MM.1S (cell line): ENCODE results near the gene GAS7.

Experiments used
- DNase-seq: peaks from one replicate; pipeline ENCODE4 v3.0.0-alpha.2; 2015
- H2AFZ ChIP-seq: fragments of 300-600 bp; sonication (generic); 2 replicates; pipeline ENCODE4 v1.6.0; 2016; ENCODE audit warnings: antibody characterized with exemption, low read length
- H3F3A ChIP-seq: fragments of 300-600 bp; sonication (generic); 2 replicates; pipeline ENCODE4 v1.6.1; 2016; ENCODE audit warnings: mild to moderate bottlenecking, antibody characterized with exemption, low read length, moderate library complexity, mixed read lengths; ENCODE audit not compliant: insufficient read depth
- H3K27ac ChIP-seq: fragments of 300-600 bp; sonication (generic); 2 replicates; pipeline ENCODE4 v1.5.1; 2016; ENCODE audit warnings: mild to moderate bottlenecking, low read length
- H3K27me3 ChIP-seq: fragments of 300-600 bp; sonication (generic); replicated peaks from 2 replicates; pipeline ENCODE4 v1.6.0; 2016; ENCODE audit warnings: low read length; ENCODE audit not compliant: insufficient read depth
- H3K36me3 ChIP-seq: fragments of 300-600 bp; sonication (generic); replicated peaks from 2 replicates; pipeline ENCODE4 v1.6.1; 2016; ENCODE audit warnings: mild to moderate bottlenecking, low read length, mixed read lengths; ENCODE audit not compliant: insufficient read depth
- H3K4me1 ChIP-seq: fragments of 300-600 bp; sonication (generic); 2 replicates; pipeline ENCODE4 v1.6.1; 2016; ENCODE audit warnings: low read length, mixed read lengths
- H3K4me2 ChIP-seq: fragments of 300-600 bp; sonication (generic); 2 replicates; pipeline ENCODE4 v1.6.0; 2016; ENCODE audit warnings: low read depth, low read length
- H3K4me3 ChIP-seq: fragments of 300-600 bp; sonication (generic); 2 replicates; pipeline ENCODE4 v1.5.1; 2016; ENCODE audit warnings: low read length, mixed read lengths
- H3K79me2 ChIP-seq: fragments of 300-600 bp; sonication (generic); 2 replicates; pipeline ENCODE4 v1.6.1; 2016; ENCODE audit warnings: mixed run types, low read length, mixed read lengths
- H3K9ac ChIP-seq: fragments of 300-600 bp; sonication (generic); 2 replicates; pipeline ENCODE4 v1.6.1; 2016; ENCODE audit warnings: low read length, mixed read lengths
- H3K9me2 ChIP-seq: fragments of 300-600 bp; sonication (generic); replicated peaks from 2 replicates; pipeline ENCODE4 v1.6.1; 2016; ENCODE audit warnings: mild to moderate bottlenecking, low read length, mixed read lengths; ENCODE audit not compliant: insufficient read depth
- H3K9me3 ChIP-seq: fragments of 300-600 bp; sonication (generic); replicated peaks from 2 replicates; pipeline ENCODE4 v1.6.1; 2016; ENCODE audit warnings: mild to moderate bottlenecking, low read length, mixed read lengths; ENCODE audit not compliant: insufficient read depth
- H4K20me1 ChIP-seq: fragments of 300-600 bp; sonication (generic); 2 replicates; pipeline ENCODE4 v1.6.1; 2016; ENCODE audit warnings: mild to moderate bottlenecking, low read length, moderate library complexity, mixed read lengths; ENCODE audit not compliant: insufficient read depth
- CTCF ChIP-seq: fragments of 300-600 bp; sonication (generic); IDR thresholded peaks from 2 replicates; pipeline ENCODE4 v1.5.1; 2016; ENCODE audit warnings: antibody characterized with exemption, low read length, mixed read lengths
- EZH2 ChIP-seq: fragments of 300-600 bp; sonication (generic); optimal IDR thresholded peaks from 2 replicates; pipeline ENCODE3; 2017; ENCODE audit warnings: low read depth, mild to moderate bottlenecking, antibody characterized with exemption, low read length, mixed read lengths
- EZH2phosphoT487 ChIP-seq: fragments of 300-600 bp; sonication (generic); IDR thresholded peaks from 2 replicates; pipeline ENCODE4 v1.6.1; 2018; ENCODE audit warnings: antibody characterized with exemption, low read length

GAS7 gene

GRCh38 chr17:10216213-10216938 is 18.0 kb upstream of the GAS7 start:
- no peaks in the 10 kb centered on the region for H3K4me1 ChIP-seq
- H3K4me2 ChIP-seq, result no peak overlapping the region
- DNase-seq, result no peak
- H3K27me3 ChIP-seq, result no peaks in the 10 kb centered on the region
- H3K36me3 ChIP-seq, result no peaks in the 10 kb centered on the region
- H3K4me3 ChIP-seq, result no peak overlapping the region
- H3K79me2 ChIP-seq, result no peaks in the 10 kb centered on the region
- no peaks in the 10 kb centered on the region for H4K20me1 ChIP-seq
- H3K9ac ChIP-seq, result no peak overlapping the region
- H3K9me3 ChIP-seq, result no peaks in the 10 kb centered on the region
- TF ChIP-seq CTCF (no peak), EZH2 (no peak), EZH2phosphoT487 (no peak)
- H3F3A ChIP-seq, result no peaks in the 10 kb centered on the region
- no peak overlapping the region for H2AFZ ChIP-seq
- H3K9me2 ChIP-seq, result no peaks in the 10 kb centered on the region
- H3K27ac ChIP-seq, result no peak overlapping the region

- Histone ChIP-seq H3K9me2 (no peaks in the 10 kb centered on the region), H3K27ac (no peak overlapping the region), H4K20me1 (no peaks in the 10 kb centered on the region), H3K9ac (no peak overlapping the region), H3K4me3 (no peak overlapping the region), H3K4me1 (no peaks in the 10 kb centered on the region), H3F3A (no peaks in the 10 kb centered on the region), H3K9me3 (no peaks in the 10 kb centered on the region), H2AFZ (no peak overlapping the region), H3K36me3 (no peaks in the 10 kb centered on the region), H3K79me2 (no peaks in the 10 kb centered on the region), H3K4me2 (no peak overlapping the region), H3K27me3 (no peaks in the 10 kb centered on the region)
- TF ChIP-seq CTCF, result no peak
- no peak for DNase-seq
These were observed 16.9 kb upstream of the GAS7 start for GRCh38 chr17:10215286-10215685.

DNA sequence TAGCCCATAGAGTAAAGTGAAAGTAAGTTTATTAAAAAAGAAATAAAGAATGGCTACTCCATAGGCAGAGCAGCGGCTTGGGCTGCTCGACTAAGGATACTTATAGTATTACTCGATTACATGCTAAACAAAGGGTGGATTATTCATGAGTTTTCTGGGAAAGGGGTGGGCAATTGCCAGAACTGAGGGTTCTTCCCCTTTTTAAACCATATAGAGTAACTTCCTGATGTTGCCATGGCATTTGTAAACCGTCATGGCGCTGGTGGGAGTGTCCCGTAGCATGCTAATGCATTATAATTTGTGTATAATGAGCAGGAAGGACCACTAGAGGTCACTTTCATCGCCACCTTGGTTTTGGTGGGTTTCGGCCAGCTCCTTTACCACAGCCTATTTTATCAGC is 13.3 kb upstream of the GAS7 start:
- H4K20me1 ChIP-seq, result no peaks in the 10 kb centered on the region
- no peaks in the 10 kb centered on the region for H3K9me3 ChIP-seq
- H3K27ac ChIP-seq, result no peak overlapping the region
- H3K36me3 ChIP-seq, result no peaks in the 10 kb centered on the region
- 0 out of 2 replicates have a peak, but pooled peaks cover 4% of the 10 kb centered on the region for H3K27me3 ChIP-seq
- no peak overlapping the region for H3K9ac ChIP-seq
- no peak for DNase-seq
- no peaks in the 10 kb centered on the region for H3K9me2 ChIP-seq
- no peak overlapping the region for H3K4me2 ChIP-seq
- H2AFZ ChIP-seq, result no peak overlapping the region
- no peak overlapping the region for H3K4me3 ChIP-seq
- no peaks in the 10 kb centered on the region for H3K4me1 ChIP-seq
- H3F3A ChIP-seq, result no peaks in the 10 kb centered on the region
- TF ChIP-seq CTCF (no peak), EZH2 (no peak), EZH2phosphoT487 (no peak)
- H3K79me2 ChIP-seq, result no peaks in the 10 kb centered on the region
